Progenitor cell of endocrine pancreas (in vitro differentiated cells): ENCODE results near the gene ACP5. TPM values are rescaled to one million over a fixed set of nuclear protein-coding genes. Genes with fewer than 3 reads are reported as not detected.

Experiments used
- DNase-seq: peaks from one replicate; pipeline ENCODE4 v3.0.0; 2021; ENCODE audit warnings: low spot score; ENCODE audit not compliant: unreplicated experiment
- H3K27ac Mint-ChIP-seq: 2 replicates; pipeline ENCODE4 v1.8.0; 2021; ENCODE audit warnings: mild to moderate bottlenecking, moderate library complexity, mixed read lengths
- H3K27me3 Mint-ChIP-seq: 2 replicates; pipeline ENCODE4 v1.8.0; 2021; ENCODE audit warnings: mixed read lengths
- H3K36me3 Mint-ChIP-seq: 2 replicates; pipeline ENCODE4 v1.8.0; 2022; ENCODE audit warnings: mixed read lengths; ENCODE audit not compliant: insufficient read depth
- H3K4me1 Mint-ChIP-seq: 2 replicates; pipeline ENCODE4 v1.8.0; 2021; ENCODE audit warnings: low read depth, mixed read lengths
- H3K4me3 Mint-ChIP-seq: 2 replicates; pipeline ENCODE4 v1.8.0; 2021; ENCODE audit warnings: low read depth, mild to moderate bottlenecking, moderate library complexity, mixed read lengths
- H3K9me3 Mint-ChIP-seq: 2 replicates; pipeline ENCODE4 v1.8.0; 2021; ENCODE audit warnings: low read depth, mixed read lengths
- CTCF ChIP-seq: fragments of 200-600 bp; sonication (generic); IDR thresholded peaks from one replicate; pipeline ENCODE4 v1.5.0; 2021; ENCODE audit warnings: antibody characterized with exemption, mild to moderate bottlenecking; ENCODE audit not compliant: unreplicated experiment
- total RNA-seq: library from RNA; stranded (reverse); gene quantifications from 2 replicates; pipeline ENCODE4 v1.2.1, GENCODE V29; 2021

ACP5 gene
- total RNA-seq, 1 donor from 2014 or later, result 1.6 TPM

GRCh38 chr19:11534538-11534937 is 42.9 kb downstream of the ACP5 start:
- Mint-ChIP-seq H3K4me3 (no peak overlapping the region), H3K9me3 (no peaks in the 10 kb centered on the region), H3K36me3 (no peaks in the 10 kb centered on the region), H3K4me1 (peaks cover 7% of the 10 kb centered on the region), H3K27me3 (peaks cover 33% of the 10 kb centered on the region), H3K27ac (peak overlapping the region; percentile 19)
- DNase-seq, result no peak
- TF ChIP-seq CTCF, result no peak

- H3K36me3 Mint-ChIP-seq, result no peaks in the 10 kb centered on the region
- H3K27me3 Mint-ChIP-seq, result peaks cover 17% of the 10 kb centered on the region
- H3K9me3 Mint-ChIP-seq, result no peaks in the 10 kb centered on the region
- DNase-seq, result no peak
- no peak overlapping the region for H3K4me3 Mint-ChIP-seq
- peak; percentile 16 for TF ChIP-seq CTCF
- no peak overlapping the region for H3K27ac Mint-ChIP-seq
- H3K4me1 Mint-ChIP-seq, result peaks cover 11% of the 10 kb centered on the region
Measured at GRCh38 chr19:11530432-11530831, 47.0 kb downstream of the ACP5 start.

GRCh38 chr19:11528551-11529341 is 48.7 kb downstream of the ACP5 start, which contains the start of gene ECSIT:
Gene ECSIT (minus strand): TSS chr19:11529134. CDS start chr19:11519170, 9,964 bp downstream.
- Mint-ChIP-seq H3K27ac (peak within 1 kb of the TSS; percentile 96), H3K4me3 (peak within 1 kb of the TSS; percentile 97)
- peak; percentile 88 for DNase-seq

More at GRCh38 chr19:11528551-11529341, 48.7 kb downstream of the ACP5 start, which contains the start of gene ECSIT:
- H3K36me3 Mint-ChIP-seq, result no peaks in the 10 kb centered on the region
- TF ChIP-seq CTCF, result no peak
- peaks cover 4% of the 10 kb centered on the region for H3K27me3 Mint-ChIP-seq
- H3K9me3 Mint-ChIP-seq, result no peaks in the 10 kb centered on the region
- peaks cover 10% of the 10 kb centered on the region for H3K4me1 Mint-ChIP-seq

Other genes starting within 250 kb of the ACP5 start
- 40.7 and 43.9 TPM in 2 replicates for gene RAB3D, start 238.0 kb downstream of the ACP5 start, total RNA-seq
- 49.8 and 51.1 TPM in 2 replicates for gene TMEM205, start 231.4 kb downstream of the ACP5 start, total RNA-seq
- 25.0 and 27.6 TPM in 2 replicates for gene CCDC159, start 231.1 kb downstream of the ACP5 start, total RNA-seq
- gene PLPPR2, start 222.2 kb downstream of the ACP5 start, total RNA-seq, result 7.9 and 10.1 TPM in 2 replicates
- gene SWSAP1, start 203.0 kb downstream of the ACP5 start, total RNA-seq, result 3.2 and 3.3 TPM in 2 replicates
- gene EPOR, start 193.3 kb downstream of the ACP5 start, total RNA-seq, result 53.6 and 56.7 TPM in 2 replicates
- 266 and 284 TPM in 2 replicates for gene RGL3, start 158.3 kb downstream of the ACP5 start, total RNA-seq
- gene ODAD3, start 142.5 kb downstream of the ACP5 start, total RNA-seq, result 1.8 and 2.2 TPM in 2 replicates
- gene PRKCSH, start 142.0 kb downstream of the ACP5 start, total RNA-seq, result 409 and 437 TPM in 2 replicates
- 0.87 and 1.4 TPM in 2 replicates for gene ELAVL3, start 96.6 kb downstream of the ACP5 start, total RNA-seq
- gene ZNF653, start 71.8 kb downstream of the ACP5 start, total RNA-seq, result 17.6 and 21.8 TPM in 2 replicates
- 36.1 and 38.5 TPM in 2 replicates for gene ECSIT, start 48.5 kb downstream of the ACP5 start, total RNA-seq
- gene CNN1, start 38.8 kb downstream of the ACP5 start, total RNA-seq, result 3.2 and 9.0 TPM in 2 replicates
- gene ELOF1, start 18.4 kb downstream of the ACP5 start, total RNA-seq, result 48.7 and 56.5 TPM in 2 replicates
- 31.9 and 33.6 TPM in 2 replicates for gene ZNF627, start 19.8 kb upstream of the ACP5 start, total RNA-seq
- gene ZNF823, start 161.3 kb upstream of the ACP5 start, total RNA-seq, result 12.0 and 12.4 TPM in 2 replicates
- gene ZNF441, start 189.4 kb upstream of the ACP5 start, total RNA-seq, result 3.8 and 4.4 TPM in 2 replicates
- gene ZNF491, start 220.9 kb upstream of the ACP5 start, total RNA-seq, result 5.4 and 6.5 TPM in 2 replicates
- gene ZNF440, start 236.6 kb upstream of the ACP5 start, total RNA-seq, result 21.9 and 23.2 TPM in 2 replicates